IMR-90 (cell line): ENCODE data around the gene ITPR2. TPM values are rescaled to one million over a fixed set of nuclear protein-coding genes. Genes with fewer than 3 reads are reported as not detected.

Source experiments
- ATAC-seq: fragments of 200-7000 bp; cut with Tn5 transposase; 2 replicates; pipeline ENCODE4 v1.9.1; 2020; ENCODE audit warnings: low read depth, mild to moderate bottlenecking, moderate library complexity
- BruUV-seq: library from RNA; stranded (reverse); fragments of 400-500 nt; replicated peaks from 2 replicates; lab custom pipeline; 2021; lab: Mats Ljungman, UMichigan
- CTCF ChIA-PET: fragments of 300-600 bp; formaldehyde crosslinking; extraction: SDS; loops from one replicate; lab custom pipeline; 2021; ENCODE audit warnings: antibody characterized with exemption; lab: Yijun Ruan, JAX
- POLR2A ChIA-PET: fragments of 300-600 bp; sonication (Branson Sonifier 250); formaldehyde crosslinking; loops from one replicate; lab custom pipeline; 2022; ENCODE audit warnings: antibody characterized with exemption; ENCODE audit not compliant: unreplicated experiment; lab: Charles Lee
- DNase-seq: peaks from one replicate; pipeline ENCODE4 v3.0.0; 2013
- H2AFZ ChIP-seq: replicated peaks from 2 replicates; pipeline ENCODE3; 2013; ENCODE audit warnings: low read length, mild to moderate bottlenecking; ENCODE audit not compliant: poor library complexity
- H2AK5ac ChIP-seq: 2 replicates; pipeline ENCODE4 v1.6.1; 2013; ENCODE audit warnings: low read depth, low read length, inconsistent platforms
- H2AK9ac ChIP-seq: replicated peaks from 2 replicates; pipeline ENCODE3; 2013; ENCODE audit warnings: mild to moderate bottlenecking, low read depth, low read length, moderate library complexity; ENCODE audit not compliant: poor library complexity
- H2BK120ac ChIP-seq: 2 replicates; pipeline ENCODE4 v1.6.1; 2013; ENCODE audit warnings: low read depth, low read length, inconsistent platforms
- H2BK15ac ChIP-seq: 3 replicates; pipeline ENCODE4 v1.6.1; 2013; ENCODE audit warnings: low read depth, low read length, inconsistent platforms
- H2BK20ac ChIP-seq: 2 replicates; pipeline ENCODE4 v1.6.1; 2013; ENCODE audit warnings: low read depth, mild to moderate bottlenecking, inconsistent platforms, low read length, moderate library complexity
- H2BK5ac ChIP-seq: 2 replicates; pipeline ENCODE4 v1.6.1; 2013; ENCODE audit warnings: mild to moderate bottlenecking, low read depth, low read length, inconsistent platforms; ENCODE audit not compliant: poor library complexity, severe bottlenecking
- H3K14ac ChIP-seq: replicated peaks from 2 replicates; pipeline ENCODE4 v1.6.1; 2013; ENCODE audit warnings: low read depth, low read length, inconsistent platforms
- H3K18ac ChIP-seq: 2 replicates; pipeline ENCODE4 v1.6.1; 2013; ENCODE audit warnings: low read depth, low read length, control low read depth
- H3K23ac ChIP-seq: 2 replicates; pipeline ENCODE4 v1.6.1; 2013; ENCODE audit warnings: low read depth, low read length, inconsistent platforms
- H3K27ac ChIP-seq: 2 replicates; pipeline ENCODE4 v1.5.1; 2013; ENCODE audit warnings: mild to moderate bottlenecking, control low read depth, low read length; ENCODE audit not compliant: insufficient read depth
- H3K27me3 ChIP-seq: 2 replicates; pipeline ENCODE4 v1.6.1; 2013; ENCODE audit warnings: low read length; ENCODE audit not compliant: control insufficient read depth, insufficient read depth
- H3K36me3 ChIP-seq: 2 replicates; pipeline ENCODE4 v1.6.1; 2013; ENCODE audit warnings: low read length, mixed read lengths; ENCODE audit not compliant: control insufficient read depth, insufficient read depth
- H3K4ac ChIP-seq: 2 replicates; pipeline ENCODE4 v1.6.1; 2013; ENCODE audit warnings: low read depth, low read length, inconsistent platforms
- H3K4me1 ChIP-seq: 2 replicates; pipeline ENCODE4 v1.6.1; 2013; ENCODE audit warnings: low read length, mixed read lengths; ENCODE audit not compliant: control insufficient read depth, insufficient read depth
- H3K4me2 ChIP-seq: 2 replicates; pipeline ENCODE4 v1.6.1; 2013; ENCODE audit warnings: low read depth, mild to moderate bottlenecking, control low read depth, low read length, moderate library complexity
- H3K4me3 ChIP-seq: 2 replicates; pipeline ENCODE4 v1.5.1; 2013; ENCODE audit warnings: low read depth, mild to moderate bottlenecking, control low read depth, low read length, moderate library complexity; ENCODE audit not compliant: insufficient read depth
- H3K56ac ChIP-seq: 2 replicates; pipeline ENCODE4 v1.6.1; 2013; ENCODE audit warnings: low read length, inconsistent platforms; ENCODE audit not compliant: insufficient read depth; ENCODE audit errors: extremely low read depth
- H3K79me1 ChIP-seq, 2 experiments: 2 replicates each; pipeline ENCODE4 v1.6.1; 2013; ENCODE audit warnings: low read length in 2 of 2, inconsistent platforms in 1 of 2, low read depth in 1 of 2
- H3K9ac ChIP-seq: 2 replicates; pipeline ENCODE4 v1.6.1; 2013; ENCODE audit warnings: low read depth, low read length, control low read depth
- H3K9me1 ChIP-seq: 2 replicates; pipeline ENCODE4 v1.6.1; 2013; ENCODE audit warnings: low read length, inconsistent platforms; ENCODE audit not compliant: insufficient read depth
- H3K9me3 ChIP-seq: 2 replicates; pipeline ENCODE4 v1.6.1; 2013; ENCODE audit warnings: low read length; ENCODE audit not compliant: control insufficient read depth, insufficient read depth
- H4K20me1 ChIP-seq: 2 replicates; pipeline ENCODE4 v1.6.1; 2013; ENCODE audit warnings: low read length, inconsistent platforms; ENCODE audit not compliant: insufficient read depth
- H4K5ac ChIP-seq: 2 replicates; pipeline ENCODE4 v1.6.1; 2013; ENCODE audit warnings: mild to moderate bottlenecking, low read depth, low read length, control low read depth
- H4K8ac ChIP-seq, 2 experiments: 2 replicates each; pipeline ENCODE4 v1.6.1; 2013; ENCODE audit warnings: low read depth in 2 of 2, low read length in 2 of 2, control low read depth in 1 of 2, inconsistent platforms in 1 of 2
- H4K91ac ChIP-seq: 2 replicates; pipeline ENCODE4 v1.6.1; 2013; ENCODE audit warnings: low read depth, low read length, inconsistent platforms; ENCODE audit not compliant: insufficient read depth
- BHLHE40 ChIP-seq: fragments of 150-350 bp; IDR thresholded peaks from 2 replicates; pipeline ENCODE4 v1.6.1; 2016; ENCODE audit warnings: mild to moderate bottlenecking, low read depth, low read length
- CEBPB ChIP-seq: IDR thresholded peaks from 2 replicates; pipeline ENCODE4 v1.6.1; 2012; ENCODE audit warnings: low read depth, low read length, improper control_type of control experiment
- MAZ ChIP-seq: IDR thresholded peaks from 2 replicates; pipeline ENCODE4 v1.6.1; 2012; ENCODE audit warnings: low read depth, mild to moderate bottlenecking, low read length, improper control_type of control experiment, moderate library complexity, borderline replicate concordance
- MXI1 ChIP-seq: IDR thresholded peaks from 2 replicates; pipeline ENCODE4 v1.6.1; 2012; ENCODE audit warnings: low read depth, mild to moderate bottlenecking, low read length, moderate library complexity, borderline replicate concordance
- NFE2L2 ChIP-seq: fragments of 150-350 bp; IDR thresholded peaks from 2 replicates; pipeline ENCODE4 v1.6.1; 2016; ENCODE audit warnings: low read depth, mild to moderate bottlenecking, low read length
- SMC3 ChIP-seq: fragments of 150-350 bp; IDR thresholded peaks from 2 replicates; pipeline ENCODE4 v1.6.1; 2016; ENCODE audit warnings: low read depth, mild to moderate bottlenecking, antibody characterized with exemption, low read length, moderate library complexity
- WGBS, 2 experiments: methylation state at CpG; one replicate each; pipeline versions ENCODE4 v1.1.5 to v1.1.7; 2013; ENCODE audit warnings: missing lambda C conversion rate in 2 of 2; ENCODE audit not compliant: insufficient read length in 1 of 2; ENCODE audit errors: extremely low coverage in 2 of 2; 5-methylcytosine and 5-hydroxymethylcytosine counted together
- dilution Hi-C: fragments of 300-500 bp; cut with HindIII; formaldehyde crosslinking; loops from one replicate; pipeline ENCODE4 v1.14.3; 2018; ENCODE audit warnings: low sequenced_read_pairs; ENCODE audit not compliant: unreplicated experiment
- in situ Hi-C: fragments of 300-500 bp; cut with MboI; formaldehyde crosslinking; loops from 3 replicates; pipeline ENCODE4 v1.14.3; 2019; ENCODE audit warnings: low sequenced_read_pairs, inconsistent platforms, mixed read lengths
- intact Hi-C: fragments of 100-400 bp; cut with micrococcal nuclease; formaldehyde crosslinking; loops from 2 replicates; pipeline ENCODE4 v1.10.0; 2022
- polyA plus RNA-seq, 3 experiments: library from polyadenylated mRNA; depleted of rRNA; stranded (reverse); fragments of >200 nt; gene quantifications; 2 replicates each; pipeline ENCODE4 v1.2.3, GENCODE V29; 2012; ENCODE audit warnings: low replicate concordance in 1 of 3
- total RNA-seq: library from RNA; depleted of rRNA; stranded (reverse); fragments of >200 nt; gene quantifications from 2 replicates; pipeline ENCODE4 v1.2.3, GENCODE V29; 2012
- TF ChIP-seq, protein P1 (sequence below): fragments of 150-350 bp; IDR thresholded peaks from 2 replicates; pipeline ENCODE4 v1.6.1; 2016; ENCODE audit warnings: low read depth, mild to moderate bottlenecking, low read length, moderate library complexity, borderline replicate concordance

Gene ITPR2
- total and polyA plus RNA-seq, 2 of the 4 experiments (the other 2 are of a cell fraction), result 1.2 to 9.0 TPM

DNA sequence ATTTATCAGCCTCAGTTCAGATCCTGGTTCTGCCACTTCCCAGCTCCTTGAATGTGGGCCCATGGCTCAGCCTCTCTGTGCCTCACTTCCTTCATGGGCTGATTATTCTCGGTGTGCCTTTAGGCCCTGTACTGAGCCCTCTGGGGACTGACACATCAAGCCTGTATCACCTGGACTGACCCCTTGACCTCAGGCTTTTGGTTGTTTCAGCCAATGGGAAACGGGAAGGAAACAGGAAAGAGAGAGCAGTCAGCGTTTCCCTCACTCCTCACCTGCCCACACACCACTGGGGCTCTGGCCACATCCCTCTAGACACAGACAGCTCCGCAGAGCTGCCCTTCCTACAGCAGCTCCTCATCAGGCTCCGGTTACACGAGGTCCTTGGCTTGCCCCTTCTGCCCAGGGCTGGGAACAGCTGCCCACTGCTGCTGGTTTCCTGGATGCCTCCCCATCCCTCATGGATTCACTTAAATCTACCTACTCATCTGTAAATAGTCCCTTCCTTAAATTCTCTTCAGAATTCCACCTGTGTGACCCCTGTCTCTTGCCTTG is 37.0 kb upstream of the ITPR2 start:
- intact Hi-C loops, result no loop called here

More for the DNA sequence above, 37.0 kb upstream of the ITPR2 start:
- ChIA-PET POLR2A (no interaction called here), CTCF (no interaction called here)
- Histone ChIP-seq H3K23ac (no peak overlapping the region), H2BK120ac (no peak overlapping the region), H3K4me2 (no peak overlapping the region), H2AK9ac (no peak overlapping the region), H3K27me3 (peaks cover 9% of the 10 kb centered on the region), H2AFZ (no peak overlapping the region), H3K27ac (no peak overlapping the region), H3K79me1 (no peaks in the 10 kb centered on the region), H3K4me1 (no peaks in the 10 kb centered on the region), H3K18ac (no peak overlapping the region), H2BK15ac (no peak overlapping the region), H4K5ac (no peak overlapping the region), H4K91ac (no peak overlapping the region), H4K20me1 (no peaks in the 10 kb centered on the region), H3K9me1 (no peaks in the 10 kb centered on the region), H3K9ac (no peak overlapping the region), H2BK20ac (no peak overlapping the region), H3K4me3 (no peak overlapping the region), H3K9me3 (no peaks in the 10 kb centered on the region), H2BK5ac (no peak overlapping the region), H3K14ac (no peak overlapping the region), H3K36me3 (no peaks in the 10 kb centered on the region), H3K4ac (no peak overlapping the region), H3K56ac (no peak overlapping the region), H4K8ac (no peak overlapping the region), H2AK5ac (no peak overlapping the region)
- no TSS peak for BruUV-seq
- 80% methylated on average over 1 of the region's 6 CpGs; no CpG with 5 or more reads in 1 of the 2 experiments for WGBS, 2 experiments
- ATAC-seq, result no peak
- dilution Hi-C loops (no loop called here), in situ Hi-C loops (no loop called here)
- no peak for DNase-seq
- no peak for TF ChIP-seq NFE2L2
- TF ChIP-seq, protein P1, sequence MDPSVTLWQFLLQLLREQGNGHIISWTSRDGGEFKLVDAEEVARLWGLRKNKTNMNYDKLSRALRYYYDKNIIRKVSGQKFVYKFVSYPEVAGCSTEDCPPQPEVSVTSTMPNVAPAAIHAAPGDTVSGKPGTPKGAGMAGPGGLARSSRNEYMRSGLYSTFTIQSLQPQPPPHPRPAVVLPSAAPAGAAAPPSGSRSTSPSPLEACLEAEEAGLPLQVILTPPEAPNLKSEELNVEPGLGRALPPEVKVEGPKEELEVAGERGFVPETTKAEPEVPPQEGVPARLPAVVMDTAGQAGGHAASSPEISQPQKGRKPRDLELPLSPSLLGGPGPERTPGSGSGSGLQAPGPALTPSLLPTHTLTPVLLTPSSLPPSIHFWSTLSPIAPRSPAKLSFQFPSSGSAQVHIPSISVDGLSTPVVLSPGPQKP, result no peak
- no peak for TF ChIP-seq SMC3
- TF ChIP-seq MXI1, result no peak
- no peak for TF ChIP-seq MAZ
- no peak for TF ChIP-seq CEBPB
- TF ChIP-seq BHLHE40, result no peak
